Retina (tissue), 1 donor: ENCODE measurements around the gene PTGFR.

Experiments
- DNase-seq: peaks from one replicate; pipeline ENCODE4 v3.0.0-alpha.2; 2016

The PTGFR gene, protein sequence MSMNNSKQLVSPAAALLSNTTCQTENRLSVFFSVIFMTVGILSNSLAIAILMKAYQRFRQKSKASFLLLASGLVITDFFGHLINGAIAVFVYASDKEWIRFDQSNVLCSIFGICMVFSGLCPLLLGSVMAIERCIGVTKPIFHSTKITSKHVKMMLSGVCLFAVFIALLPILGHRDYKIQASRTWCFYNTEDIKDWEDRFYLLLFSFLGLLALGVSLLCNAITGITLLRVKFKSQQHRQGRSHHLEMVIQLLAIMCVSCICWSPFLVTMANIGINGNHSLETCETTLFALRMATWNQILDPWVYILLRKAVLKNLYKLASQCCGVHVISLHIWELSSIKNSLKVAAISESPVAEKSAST

DNA sequence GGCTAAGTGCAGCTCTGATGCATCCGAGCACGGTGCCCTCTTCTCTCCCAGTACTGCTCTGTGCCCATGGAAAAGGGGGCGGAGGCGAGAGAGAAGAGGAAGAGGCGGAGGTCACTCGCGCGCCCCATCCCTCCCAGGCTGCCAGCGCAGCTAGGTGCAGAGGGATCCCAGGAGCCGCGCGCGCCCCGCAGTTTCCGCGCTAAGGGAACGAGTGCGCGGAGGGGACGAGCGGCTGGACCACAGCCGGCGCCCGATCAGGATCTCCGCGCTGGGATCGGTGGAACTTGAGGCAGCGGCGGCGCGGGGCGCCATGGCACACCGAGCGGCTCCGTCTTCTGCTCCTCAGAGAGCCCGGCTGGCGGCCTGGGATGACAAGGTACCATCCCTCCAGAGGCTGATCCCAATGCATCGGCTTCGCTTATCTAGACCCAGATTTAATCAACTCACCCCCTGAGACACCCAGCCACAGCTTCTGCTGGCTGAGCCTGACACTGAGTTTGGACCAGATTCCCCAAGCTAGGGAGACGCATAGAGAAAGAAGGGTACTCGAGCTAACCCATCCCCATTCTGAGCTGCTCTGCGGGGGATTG is at the start of gene PTGFR:
Gene PTGFR (plus strand): TSS at position 114 of the 590 bp plus-strand sequence. CDS start 1,770 bp downstream, outside the sequence.
- DNase-seq = peak; percentile 87

DNA sequence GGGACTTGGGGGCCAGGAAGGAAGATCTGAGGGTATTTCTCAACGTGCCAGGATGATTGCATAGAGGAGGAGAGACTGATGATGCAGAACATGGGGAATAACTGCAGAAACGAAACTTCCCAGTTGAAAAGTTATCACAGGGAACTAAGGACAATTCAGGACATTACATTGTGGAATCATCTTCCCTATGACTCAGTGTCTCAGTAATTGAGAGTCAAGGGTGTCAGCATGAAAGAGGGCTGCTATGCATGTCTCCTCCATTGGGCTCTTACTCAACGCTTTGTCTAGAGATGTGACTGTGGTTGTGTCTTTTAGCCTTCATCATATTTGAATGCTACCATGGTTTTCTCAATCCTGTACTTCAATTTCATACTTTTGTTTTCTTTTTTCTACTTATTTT is 48.9 kb upstream of the PTGFR start:
- no peak for DNase-seq

DNA sequence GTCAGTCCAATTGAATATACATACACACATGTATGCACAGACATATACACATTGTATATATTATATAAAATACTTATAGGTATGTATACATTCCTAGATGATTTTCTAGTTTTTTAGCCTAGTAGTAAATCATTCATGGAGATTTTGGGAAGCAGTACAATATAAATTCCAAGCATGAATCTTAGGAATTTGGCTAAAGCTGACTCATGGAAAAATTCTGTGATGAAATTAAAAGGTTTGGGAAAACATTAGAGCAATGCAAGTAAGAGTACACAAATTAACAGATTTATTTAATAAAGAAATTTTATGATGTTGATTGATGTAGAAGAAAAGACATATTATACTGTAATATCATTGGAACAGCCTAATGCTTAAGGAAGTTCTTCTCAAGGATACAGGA is 43.7 kb upstream of the PTGFR start:
- DNase-seq = no peak

DNA sequence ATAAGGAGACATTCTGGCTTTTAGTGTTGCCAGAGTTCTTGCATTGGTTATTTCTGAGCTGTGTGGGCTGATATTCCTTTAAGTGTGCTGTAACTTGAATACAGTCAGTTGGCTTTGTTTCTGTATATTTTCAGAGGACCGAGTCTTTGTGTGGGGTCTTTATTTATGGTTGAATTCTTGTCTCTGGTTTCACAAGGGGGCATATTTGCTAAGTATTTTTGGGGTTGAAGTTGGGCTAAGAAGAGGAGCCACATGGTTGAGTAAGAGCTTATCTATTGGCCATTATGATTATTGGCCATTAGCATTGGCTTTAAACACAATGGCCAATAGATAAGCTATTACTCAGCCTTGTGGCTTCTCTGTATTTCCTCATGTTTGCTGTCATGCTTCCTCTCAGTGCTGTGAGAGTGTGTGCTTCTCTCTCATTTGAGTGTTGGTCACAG is 26.3 kb upstream of the PTGFR start:
- DNase-seq = no peak

DNA sequence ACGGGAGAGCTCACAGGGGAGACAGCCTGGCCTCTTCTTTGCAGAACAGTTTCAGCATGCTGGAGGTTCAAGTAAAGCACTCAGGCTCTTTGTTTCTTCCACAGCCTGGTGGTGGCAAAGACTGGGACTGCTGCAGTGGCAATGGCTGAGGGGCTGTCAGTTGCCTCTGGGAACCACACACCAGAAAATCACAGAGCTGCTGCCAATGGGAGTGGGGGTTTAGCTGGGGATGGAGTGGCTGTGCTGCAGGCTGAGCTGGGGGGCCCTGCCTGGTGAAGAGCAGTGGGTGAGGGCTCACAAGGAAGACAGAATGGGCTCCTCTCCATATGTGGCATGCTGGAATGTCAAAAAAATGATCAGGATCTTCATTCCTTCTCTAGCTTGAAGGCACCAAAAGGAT is 25.6 kb upstream of the PTGFR start:
- no peak for DNase-seq

DNA sequence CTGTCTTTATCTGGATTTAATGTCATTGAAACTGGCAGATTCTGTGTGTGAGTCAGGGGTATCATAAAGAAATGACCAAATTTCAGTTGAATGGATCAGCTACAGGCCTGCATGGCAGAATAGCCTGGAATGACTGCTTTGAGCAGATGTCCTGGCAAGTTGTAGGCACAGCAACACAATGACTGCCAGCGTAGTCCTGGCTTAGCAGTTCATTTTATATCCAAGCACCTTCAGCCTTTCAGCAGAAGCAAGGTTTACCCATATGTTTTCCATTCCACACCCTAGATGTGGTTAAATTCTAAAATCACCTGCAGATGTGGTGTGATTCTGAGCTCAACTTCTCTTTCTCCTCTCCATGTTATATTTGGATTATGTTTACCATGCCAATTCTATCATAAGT is 22.3 kb upstream of the PTGFR start:
- no peak for DNase-seq

DNA sequence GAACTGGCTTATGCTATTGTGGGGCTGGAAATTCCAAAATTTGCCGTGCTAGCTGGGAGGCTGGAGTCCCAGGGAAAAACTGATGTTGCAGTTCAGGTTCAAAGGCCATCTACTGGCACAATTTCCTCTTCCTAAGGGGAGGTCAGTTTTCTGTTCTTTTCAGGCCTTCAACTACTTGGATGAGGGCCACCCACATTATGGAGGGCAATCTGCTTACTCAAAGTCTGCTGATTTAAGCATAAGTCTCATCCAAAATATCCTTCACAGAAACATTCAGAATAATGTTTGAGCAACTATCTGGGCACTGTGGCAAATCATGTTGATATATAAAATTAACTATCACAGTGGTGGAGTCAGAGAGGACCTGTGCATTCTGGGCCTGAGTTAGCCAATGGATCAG is 21.2 kb upstream of the PTGFR start:
- DNase-seq = no peak

DNA sequence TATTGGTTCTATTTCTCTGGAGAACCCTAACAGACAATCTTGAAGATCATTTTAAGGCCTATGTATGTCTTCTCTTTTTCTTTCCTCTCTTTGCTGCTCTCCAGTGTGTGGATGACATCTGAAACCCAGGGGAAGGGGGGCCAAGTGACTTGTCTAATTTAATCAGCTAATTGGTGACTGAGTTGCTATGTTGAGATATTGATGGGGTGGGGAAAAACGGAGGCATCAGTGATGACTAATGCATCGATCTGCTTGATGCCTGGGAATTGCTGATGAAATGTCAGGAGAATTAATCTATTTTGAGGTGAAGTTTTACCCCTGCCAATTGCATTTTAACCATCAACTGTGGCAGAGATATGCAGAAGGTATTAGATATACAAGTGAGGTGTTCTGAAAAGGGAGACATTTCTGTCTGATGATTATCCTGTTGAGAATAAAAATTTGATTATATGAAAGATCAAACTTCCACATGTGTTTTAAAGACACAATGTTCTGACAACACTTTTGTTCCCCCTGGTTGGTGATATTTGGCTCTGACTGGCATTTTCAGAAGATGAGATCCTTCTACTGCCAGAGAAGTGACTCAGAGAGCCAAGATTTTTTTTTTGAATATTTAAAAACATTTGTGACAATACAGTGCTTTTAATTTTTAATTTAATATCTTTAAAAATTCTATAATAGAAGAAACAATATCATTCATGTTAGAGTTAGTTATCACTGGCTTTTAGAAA is 18.7 kb upstream of the PTGFR start:
- DNase-seq = peak; percentile 68

DNA sequence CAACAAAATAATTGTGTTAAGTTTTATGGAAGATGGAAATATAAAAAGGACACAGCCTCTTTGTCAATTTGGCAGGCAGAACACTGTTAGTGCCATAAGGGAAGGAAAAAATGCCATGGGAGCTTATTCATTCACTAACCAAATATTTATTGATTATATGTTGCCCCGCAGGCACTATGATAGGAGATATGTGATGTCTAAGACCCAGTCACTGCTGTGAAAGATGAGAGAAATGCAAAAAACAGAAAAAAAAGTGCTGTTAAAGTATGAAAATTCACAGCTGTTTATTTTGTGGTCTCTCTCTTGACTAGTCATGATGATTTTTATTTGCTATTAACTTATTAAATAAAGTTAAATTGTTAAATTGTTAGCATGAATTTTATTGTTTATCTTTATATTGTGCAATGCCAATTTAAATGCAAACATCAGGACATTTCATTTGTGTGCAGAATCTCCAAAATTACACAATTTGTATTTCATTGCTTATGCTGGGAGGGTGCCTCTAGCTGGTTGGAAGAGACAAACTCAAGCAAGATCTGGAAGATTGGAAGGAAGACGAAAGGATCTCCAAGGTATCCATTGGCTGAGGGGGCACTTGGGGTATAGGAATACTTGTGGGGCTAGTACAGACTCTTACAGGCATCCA is 17.8 kb upstream of the PTGFR start:
- DNase-seq = no peak

DNA sequence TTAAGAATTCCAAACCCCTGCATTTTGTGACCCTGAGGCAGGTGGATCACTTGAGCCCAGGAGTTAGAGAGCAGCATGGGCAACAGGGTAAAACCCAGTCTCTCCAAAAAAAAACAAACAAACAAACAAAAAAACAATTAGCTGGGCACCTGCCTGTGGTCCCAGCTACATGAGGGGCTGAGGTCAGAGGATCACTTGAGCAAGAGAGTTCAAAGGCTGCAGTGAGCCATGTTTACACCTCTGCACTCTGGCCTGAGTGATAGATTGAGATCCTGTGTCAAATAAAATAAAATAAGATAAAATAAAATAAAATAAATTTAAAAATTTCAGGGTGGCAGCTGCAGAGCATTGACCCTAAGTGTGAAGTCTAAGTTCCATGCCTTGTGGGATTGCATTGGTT is 16.7 kb upstream of the PTGFR start:
- DNase-seq = no peak

DNA sequence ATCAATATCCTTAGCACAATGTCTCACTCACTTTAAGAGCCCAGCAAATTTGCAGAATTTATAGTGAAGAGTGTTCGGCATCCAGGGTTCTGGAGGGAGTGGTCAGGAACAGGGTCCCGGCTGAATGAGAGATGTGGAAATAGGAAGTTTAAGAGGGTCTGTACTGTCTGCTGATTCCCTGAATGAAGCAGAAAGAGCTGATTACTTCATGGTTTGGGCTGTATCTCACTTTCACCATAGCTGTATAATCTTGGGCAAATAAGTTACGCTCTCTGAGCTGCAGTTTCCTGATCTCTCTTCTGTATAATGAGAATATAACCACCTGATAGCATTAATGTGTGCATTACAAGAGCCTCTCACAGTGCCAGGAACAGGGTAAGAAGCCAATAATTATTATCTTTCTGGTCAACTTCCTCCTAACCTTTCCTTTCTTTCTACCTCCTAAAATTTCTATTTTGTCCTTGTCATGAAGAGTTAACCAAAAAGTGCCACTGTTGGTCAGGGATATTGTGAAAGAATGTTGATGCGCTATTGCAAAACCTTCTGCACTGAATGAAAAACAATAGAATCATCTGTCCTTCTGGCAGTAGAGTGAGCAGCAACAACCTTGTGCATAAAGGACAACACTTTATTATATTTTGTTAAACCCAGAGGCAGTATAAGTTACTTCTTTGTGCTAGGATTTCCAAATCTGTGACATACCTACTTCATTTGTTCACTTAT is 14.7 kb upstream of the PTGFR start:
- no peak for DNase-seq

DNA sequence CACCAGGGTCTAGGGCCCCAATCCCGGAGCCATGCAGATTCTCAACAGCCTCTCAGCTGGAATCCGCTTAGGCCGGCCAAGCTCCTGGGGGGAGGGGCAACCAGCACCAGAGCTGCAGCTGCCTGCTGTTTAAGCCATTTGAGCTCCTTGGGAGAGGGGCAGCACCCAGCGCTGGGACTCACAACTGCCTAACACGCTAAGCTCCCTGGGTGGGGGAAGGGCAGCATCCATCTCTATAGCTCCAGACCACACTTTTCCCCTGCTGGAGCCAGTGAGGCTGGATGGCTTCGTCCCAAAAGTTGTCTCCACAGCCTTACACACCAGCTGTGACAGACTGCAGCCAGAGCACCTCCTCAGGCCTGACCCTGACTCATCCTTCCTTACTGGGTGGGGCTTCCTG is 6.9 kb upstream of the PTGFR start:
- no peak for DNase-seq

DNA sequence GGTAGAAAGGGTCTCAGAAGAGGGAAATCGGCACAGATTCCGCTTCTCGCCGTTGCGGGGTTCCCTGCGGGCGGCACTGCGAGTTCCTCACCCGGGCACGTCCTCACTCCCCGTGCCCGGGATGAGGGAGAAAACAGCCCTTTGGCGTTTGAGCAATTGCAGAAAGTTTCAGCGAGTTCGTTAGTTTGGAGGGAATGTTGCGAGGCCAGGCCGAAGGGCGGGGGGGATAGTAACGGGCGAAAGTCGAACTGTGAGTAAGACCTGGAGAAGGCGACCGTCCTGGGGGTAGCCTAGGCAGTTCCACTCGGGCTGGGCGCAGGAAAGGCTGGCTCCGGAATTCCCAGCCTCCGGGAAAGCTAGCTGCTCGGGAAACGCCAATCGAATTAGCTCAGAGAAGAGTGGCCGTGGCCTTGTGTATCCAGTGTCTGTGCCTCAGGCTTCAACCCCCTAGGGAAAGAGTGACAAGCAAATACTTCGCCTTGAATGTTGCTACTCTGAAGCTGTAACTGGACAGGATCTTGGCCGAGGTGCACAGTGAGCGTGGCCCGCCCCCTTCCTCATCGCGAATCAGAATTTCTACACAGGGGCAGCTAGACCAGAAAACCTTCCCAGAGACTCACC is 787 bp downstream of the PTGFR start:
- peak; percentile 80 for DNase-seq

DNA sequence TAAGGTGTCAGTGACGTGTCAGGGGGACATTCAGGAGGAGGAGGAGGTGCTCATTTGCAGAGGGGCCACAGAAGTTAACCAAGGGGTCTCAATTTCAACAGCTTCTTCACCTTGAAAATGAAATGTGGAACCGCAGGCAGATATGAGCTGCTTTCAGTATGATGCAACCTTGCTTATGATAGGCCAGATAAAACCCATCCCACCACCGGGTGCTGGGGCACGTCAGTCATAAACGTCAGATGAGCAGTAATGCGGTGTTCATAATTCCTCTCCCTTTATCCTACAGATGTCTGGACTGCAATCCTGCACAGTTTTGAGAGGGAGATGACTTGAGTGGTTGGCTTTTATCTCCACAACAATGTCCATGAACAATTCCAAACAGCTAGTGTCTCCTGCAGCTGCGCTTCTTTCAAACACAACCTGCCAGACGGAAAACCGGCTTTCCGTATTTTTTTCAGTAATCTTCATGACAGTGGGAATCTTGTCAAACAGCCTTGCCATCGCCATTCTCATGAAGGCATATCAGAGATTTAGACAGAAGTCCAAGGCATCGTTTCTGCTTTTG is 1.7 kb downstream of the PTGFR start:
- no peak for DNase-seq

DNA sequence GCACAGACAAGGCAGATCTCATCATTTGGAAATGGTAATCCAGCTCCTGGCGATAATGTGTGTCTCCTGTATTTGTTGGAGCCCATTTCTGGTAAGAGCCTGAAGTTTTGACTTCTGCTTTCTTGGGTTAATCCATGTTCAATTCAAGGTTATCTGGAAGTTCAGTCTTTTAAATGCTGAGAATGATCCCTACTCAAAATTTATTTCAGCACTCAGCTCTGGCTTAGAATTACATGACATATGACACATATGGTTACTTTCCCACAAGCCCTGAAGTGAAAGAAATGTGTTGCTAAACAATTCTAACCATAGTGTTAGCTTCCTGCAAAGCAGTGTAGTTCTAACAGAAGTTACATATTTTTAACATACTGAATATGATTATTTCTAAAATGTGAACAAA is 2.7 kb downstream of the PTGFR start:
- no peak for DNase-seq

DNA sequence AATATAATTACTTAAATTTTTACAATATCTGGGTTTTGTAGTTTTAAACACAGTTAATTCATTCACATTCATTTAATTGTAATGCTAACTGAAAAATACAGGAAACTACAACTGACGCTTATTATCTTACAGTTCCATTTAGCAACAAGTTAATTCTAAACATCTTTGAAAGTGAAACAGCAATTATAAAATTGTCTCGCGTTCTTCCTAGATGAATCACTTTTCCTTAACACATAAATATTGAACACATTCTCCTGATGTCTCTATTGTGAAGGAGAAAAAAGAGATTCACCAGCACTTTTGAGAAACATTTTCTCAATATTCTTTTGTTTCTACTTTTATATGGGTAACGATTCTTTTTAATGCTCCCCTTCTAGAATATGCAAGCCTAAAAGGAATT is 6.4 kb downstream of the PTGFR start:
- no peak for DNase-seq

DNA sequence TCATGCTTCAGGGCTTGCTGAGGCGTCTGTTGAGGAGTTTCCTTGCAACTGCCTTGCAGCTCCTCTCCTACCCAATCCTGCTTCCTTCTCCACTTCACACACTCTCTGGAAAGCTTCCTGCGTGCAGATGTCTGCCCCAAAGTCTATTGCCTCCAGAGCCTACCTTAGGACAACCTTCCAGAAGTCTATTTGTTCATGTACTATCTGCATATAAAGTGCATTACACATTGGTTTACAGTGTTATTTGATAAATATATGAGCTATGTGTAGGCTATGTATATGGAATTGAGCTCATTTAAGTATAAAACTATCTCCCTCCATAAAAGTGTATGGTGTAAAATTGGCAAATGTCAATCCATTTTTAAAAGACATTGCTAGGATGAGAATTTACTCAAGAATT is 9.8 kb downstream of the PTGFR start:
- no peak for DNase-seq

DNA sequence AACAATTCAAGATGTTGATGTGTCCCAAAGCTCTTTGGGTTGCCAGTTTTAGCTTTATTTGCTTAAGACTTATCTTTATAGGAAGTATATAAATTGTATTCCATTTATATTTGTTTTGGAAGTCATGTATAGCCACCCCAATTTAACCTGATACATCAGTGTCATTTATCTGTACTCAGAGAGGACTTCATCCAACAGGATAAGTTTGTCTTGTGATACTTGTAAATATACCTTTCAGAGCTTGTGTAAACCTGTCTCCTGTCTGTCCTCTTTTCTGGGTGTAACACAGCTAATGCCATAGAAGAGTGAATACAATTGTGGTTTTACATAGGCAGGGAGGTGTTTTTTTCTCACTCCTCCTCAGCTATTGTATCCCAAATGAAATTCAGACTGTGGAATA is 10.4 kb downstream of the PTGFR start:
- DNase-seq = no peak

DNA sequence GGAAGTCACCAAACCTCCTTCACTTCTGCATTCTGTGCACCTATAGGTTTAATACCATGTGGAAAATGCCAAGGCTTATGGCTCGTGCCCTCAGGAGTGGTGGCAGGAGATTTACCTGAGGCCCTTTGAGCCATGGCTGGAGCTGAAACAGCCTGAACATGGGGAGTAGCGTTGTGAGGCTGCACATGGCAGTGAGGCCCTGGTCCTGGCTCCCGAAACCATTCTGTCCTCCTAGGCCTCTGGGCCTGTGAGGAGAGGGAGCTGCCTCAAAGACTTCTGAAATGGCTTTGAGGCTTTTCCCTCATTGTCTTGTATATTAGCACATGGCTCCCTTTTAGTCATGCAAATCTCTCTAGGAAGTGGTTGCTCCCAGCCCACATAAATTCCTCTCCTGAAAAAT is 20.6 kb downstream of the PTGFR start:
- no peak for DNase-seq

DNA sequence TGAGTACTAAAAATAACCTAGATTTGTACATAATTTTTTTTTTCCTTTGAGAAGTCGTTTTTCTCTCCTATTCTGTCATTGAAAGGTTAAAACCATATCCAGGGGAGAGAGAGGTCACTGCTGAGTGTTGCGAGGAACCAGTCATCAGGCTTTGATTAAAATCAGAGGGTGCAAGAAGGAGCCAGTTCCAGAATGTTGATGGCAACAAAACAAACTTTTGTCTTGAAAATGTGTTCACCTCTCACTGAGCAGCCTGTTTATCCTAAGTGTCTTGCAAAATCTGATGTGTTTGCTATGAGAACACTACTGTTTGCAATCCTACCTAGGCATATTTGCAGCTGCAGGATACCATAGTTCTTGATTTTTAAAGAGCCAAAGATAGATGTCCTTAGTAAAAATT is 25.9 kb downstream of the PTGFR start:
- no peak for DNase-seq

DNA sequence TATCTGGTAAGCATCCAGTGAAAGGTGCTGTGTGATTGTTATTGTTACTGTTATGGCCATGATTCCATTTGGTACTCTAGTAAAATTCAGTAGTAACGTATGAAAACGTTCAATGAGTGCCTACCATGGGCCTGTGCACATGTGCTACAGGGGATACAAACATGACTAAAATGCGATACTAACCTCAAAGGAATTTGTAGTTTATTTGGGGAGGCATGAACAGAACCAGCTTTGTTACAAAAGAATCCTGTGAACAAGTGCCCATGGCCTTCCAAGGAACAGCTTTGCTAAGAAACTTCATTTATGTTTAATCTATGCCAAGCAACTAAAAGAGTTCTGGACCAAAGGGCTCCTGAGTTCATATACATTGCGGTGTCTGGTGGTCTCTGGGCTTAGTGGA is 28.7 kb downstream of the PTGFR start:
- DNase-seq = no peak

DNA sequence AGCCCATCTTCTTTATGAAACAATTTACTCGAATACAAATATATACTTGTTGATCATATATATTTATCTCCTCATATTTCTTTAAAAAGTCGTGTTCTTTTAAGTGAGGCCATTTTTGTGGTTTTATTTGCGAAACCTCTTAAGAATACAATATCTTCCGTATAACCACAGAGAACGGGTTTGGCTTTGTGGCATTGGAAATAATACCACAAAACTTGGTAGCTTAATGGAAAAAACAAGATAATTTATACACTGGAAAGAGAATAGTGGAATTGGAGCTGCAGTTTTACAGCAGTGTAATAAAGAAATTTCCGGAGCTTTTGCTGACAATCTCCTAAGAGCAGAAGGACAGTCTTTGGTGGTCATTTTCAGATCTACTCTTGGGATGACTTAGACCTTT is 29.4 kb downstream of the PTGFR start:
- no peak for DNase-seq
